Measurements from ENCODE around the gene RAD50.

The RAD50 gene

GRCh38 chr5:132667309-132667708, 110.5 kb downstream of the RAD50 start:
- no peak for TF ChIP-seq CTCF (IDR thresholded peaks at IDR 0.05; ENCODE audit: control insufficient read depth, extremely low read depth, insufficient read depth)
- no peak for DNase-seq (ENCODE audit: low read depth)

GRCh38 chr5:132667761-132668705, 111.3 kb downstream of the RAD50 start:
- TF ChIP-seq CTCF (IDR thresholded peaks at IDR 0.05; ENCODE audit: control insufficient read depth, extremely low read depth, insufficient read depth): no peak
- H3K4me3 ChIP-seq (ENCODE audit: low read depth, low read length): no peak overlapping the region
- no peak for DNase-seq (ENCODE audit: low read depth)

More at GRCh38 chr5:132667309-132667708, 110.5 kb downstream of the RAD50 start:
- no peak overlapping the region for H3K4me3 ChIP-seq (ENCODE audit: low read depth, low read length)

- DNase-seq (ENCODE audit: low read depth): no peak
- no peak for TF ChIP-seq CTCF (IDR thresholded peaks at IDR 0.05; ENCODE audit: control insufficient read depth, extremely low read depth, insufficient read depth)
- no peak overlapping the region for H3K4me3 ChIP-seq (ENCODE audit: low read depth, low read length)
These were observed 112.1 kb downstream of the RAD50 start for GRCh38 chr5:132668706-132669454.

- H3K4me3 ChIP-seq (ENCODE audit: low read depth, low read length): no peak overlapping the region
These were observed 112.7 kb downstream of the RAD50 start for GRCh38 chr5:132669455-132669820.

GRCh38 chr5:132669966-132670882, 113.4 kb downstream of the RAD50 start:
- DNase-seq (ENCODE audit: low read depth): no peak
- TF ChIP-seq CTCF (IDR thresholded peaks at IDR 0.05; ENCODE audit: control insufficient read depth, extremely low read depth, insufficient read depth): no peak
- H3K4me3 ChIP-seq (ENCODE audit: low read depth, low read length): no peak overlapping the region

More at GRCh38 chr5:132669455-132669820, 112.7 kb downstream of the RAD50 start:
- DNase-seq (ENCODE audit: low read depth): no peak
- no peak for TF ChIP-seq CTCF (IDR thresholded peaks at IDR 0.05; ENCODE audit: control insufficient read depth, extremely low read depth, insufficient read depth)

GRCh38 chr5:132671000-132671399, 114.2 kb downstream of the RAD50 start:
- no peak overlapping the region for H3K4me3 ChIP-seq (ENCODE audit: low read depth, low read length)

More at GRCh38 chr5:132671000-132671399, 114.2 kb downstream of the RAD50 start:
- no peak for DNase-seq (ENCODE audit: low read depth)
- no peak for TF ChIP-seq CTCF (IDR thresholded peaks at IDR 0.05; ENCODE audit: control insufficient read depth, extremely low read depth, insufficient read depth)

All from LNCaP clone FGC (cell line).